ENCODE results near the gene TFPI2.

Gene TFPI2

DNA sequence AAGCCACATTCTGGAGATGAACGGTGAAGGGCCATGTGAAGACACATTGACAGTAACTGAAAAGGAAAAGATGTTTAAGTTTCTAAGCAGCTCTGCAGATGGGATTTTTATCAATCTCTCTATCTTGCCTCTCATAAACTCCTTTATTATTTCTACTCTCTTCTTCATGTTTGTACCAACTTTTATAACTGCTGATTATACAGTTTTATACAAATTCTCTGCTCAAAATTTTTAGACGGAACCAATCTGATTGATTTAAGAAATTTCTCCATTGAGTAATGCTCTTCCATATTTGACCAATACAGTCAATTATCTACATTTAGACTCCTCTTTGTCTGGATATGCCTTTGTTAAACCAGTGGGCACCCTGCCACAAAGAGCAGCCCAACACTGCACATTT is 31.7 kb downstream of the TFPI2 start:
- no peak for DNase-seq (ENCODE audit: low spot score)

DNA sequence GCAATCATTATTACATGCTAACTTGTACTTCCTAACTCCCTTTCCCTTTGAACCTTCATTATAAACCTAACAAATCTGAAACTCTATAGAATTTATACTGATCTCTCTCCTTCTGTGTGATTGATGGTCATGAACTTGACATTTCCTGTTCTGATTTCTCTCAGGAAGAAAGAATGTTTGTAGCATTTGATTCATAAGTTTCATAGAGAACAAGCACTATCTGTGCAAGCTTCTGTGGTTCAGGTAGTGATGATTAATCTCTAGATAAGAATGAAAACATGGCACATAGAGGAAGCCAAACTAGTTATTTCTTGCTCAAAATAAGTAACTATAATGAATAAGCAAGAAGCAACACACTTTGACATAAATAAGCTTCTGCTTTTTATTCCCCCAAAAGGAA is 34.2 kb downstream of the TFPI2 start:
- no peak for DNase-seq (ENCODE audit: low spot score)

DNA sequence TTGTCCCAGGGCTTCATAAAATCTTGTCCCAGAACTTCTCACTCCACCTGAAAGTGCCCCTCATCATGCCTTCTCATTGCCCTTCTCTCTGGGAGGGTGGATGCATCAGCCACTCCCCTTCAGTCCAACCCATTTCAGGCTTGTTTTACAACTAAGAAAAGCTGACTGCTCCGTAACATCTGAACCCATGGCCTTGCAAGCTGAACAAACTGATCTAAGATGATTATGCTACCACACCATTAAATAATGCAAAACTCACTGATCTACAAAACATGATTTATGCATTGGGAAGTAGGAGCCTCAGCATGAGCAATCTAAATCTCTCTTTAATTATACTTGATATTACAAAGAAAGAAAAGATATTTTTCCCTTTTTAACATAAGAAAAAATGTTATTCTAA is 34.8 kb downstream of the TFPI2 start:
- DNase-seq (ENCODE audit: low spot score): no peak

DNA sequence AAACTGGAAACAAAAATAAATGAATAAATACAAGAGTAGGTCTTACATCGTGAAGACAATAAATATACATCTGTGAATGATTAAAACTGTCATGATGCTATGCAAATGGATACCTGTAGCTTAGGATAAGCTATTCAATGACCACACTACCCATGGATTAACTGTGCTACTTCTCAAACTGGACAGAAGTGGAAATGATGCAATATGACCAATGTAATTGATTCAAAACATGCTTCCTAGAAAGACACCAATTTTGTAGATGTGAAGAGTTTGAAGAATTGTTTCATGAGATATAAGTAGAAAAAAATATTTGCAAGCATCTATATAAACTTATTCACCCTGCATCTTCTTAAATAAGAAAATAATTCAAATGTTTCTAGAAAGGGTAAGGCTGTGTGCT is 36.1 kb downstream of the TFPI2 start:
- no peak for DNase-seq (ENCODE audit: low spot score)

DNA sequence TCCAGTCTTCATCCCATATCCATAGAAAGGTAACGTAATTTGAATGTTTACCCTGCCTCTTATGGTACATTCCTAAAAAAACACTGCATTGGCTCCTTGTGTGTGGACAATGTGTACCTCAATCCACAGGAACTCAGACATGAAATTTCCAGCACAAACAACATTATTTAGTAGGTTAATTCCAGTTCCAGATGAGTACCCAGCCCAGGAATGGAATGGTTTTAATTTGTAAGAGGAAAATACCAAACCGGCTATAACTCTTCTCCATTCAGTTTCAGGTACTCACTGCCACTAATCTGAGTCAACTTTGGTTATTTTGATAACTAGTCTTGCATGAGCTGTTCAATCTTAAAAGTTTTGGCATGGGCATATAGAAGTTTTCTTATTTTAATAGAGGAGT is 39.0 kb downstream of the TFPI2 start:
- no peak for DNase-seq (ENCODE audit: low spot score)

DNA sequence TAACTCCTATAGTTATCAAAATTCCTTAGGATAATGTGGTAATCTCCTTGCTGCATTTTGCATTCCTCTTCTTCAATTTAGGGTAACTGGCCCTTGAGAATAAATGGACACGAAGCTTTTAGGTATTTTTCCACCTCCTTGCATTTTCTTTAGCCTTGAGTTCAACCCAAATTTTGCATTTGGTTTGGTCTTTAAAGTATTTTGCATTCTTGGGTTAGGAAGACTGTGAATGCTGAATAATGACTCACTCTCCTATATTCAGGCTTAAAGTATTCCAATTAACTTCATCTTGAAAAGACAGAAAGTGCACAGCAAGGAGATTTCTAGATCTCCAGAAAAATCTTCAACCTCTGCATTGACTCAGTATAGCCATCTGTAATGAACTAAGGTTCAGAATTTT is 47.3 kb downstream of the TFPI2 start:
- no peak for DNase-seq (ENCODE audit: low spot score)

DNA sequence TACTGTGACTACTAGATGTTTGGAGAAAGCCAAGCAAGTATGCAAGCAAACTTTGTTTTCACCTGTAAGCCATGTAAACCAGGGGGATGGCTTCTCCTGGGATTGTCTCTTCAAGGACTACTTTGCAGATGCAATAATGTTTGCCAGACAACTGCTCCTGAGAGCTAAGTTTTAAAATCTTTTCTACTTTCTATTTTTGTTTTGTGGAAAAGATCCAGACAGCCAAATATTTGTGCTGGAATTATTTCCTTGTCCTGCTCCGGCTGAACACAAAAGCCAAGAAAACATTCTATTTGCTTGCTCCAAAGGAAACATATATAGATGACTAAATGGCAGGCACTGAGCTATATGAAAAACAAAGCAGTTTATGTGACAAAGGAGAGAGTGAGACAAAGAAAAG is 51.6 kb downstream of the TFPI2 start:
- DNase-seq (ENCODE audit: low spot score): no peak

DNA sequence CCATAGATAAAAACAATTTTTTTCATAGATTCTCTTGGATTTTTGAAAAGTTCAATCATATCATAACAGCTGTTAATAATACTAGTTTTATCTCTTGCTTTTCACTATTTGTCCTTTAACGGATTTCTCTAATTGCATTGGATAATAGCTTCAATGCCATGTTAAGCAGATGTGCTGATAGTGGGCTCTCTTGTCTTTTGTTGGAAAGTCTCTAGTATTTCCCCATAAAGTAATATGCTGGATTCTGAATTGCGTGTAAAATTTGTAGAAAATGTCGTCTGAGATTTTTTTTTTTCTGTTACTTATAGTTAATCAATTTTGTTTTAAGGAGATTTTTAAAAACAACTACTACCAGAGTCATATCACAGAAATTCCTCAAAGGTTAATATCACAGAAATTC is 53.3 kb downstream of the TFPI2 start:
- no peak for DNase-seq (ENCODE audit: low spot score)

DNA sequence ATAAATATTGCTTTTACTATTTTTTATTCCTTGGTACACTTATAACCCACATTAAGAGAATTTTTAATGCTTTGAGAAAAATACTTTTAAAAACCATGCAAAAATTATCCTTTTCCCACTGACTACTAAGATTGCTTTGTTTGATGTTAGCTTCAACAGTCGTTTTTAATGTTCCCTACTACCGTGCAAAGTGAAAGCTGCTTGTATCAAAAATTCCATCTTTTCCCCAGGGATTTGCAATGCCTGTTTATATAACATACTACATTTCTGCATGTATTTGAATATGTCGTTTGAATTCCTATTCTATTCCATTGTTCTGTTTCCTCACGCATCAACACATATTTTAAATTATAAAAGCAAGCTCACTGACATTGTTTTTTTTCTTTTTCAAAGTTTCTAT is 54.4 kb downstream of the TFPI2 start:
- DNase-seq (ENCODE audit: low spot score): no peak

DNA sequence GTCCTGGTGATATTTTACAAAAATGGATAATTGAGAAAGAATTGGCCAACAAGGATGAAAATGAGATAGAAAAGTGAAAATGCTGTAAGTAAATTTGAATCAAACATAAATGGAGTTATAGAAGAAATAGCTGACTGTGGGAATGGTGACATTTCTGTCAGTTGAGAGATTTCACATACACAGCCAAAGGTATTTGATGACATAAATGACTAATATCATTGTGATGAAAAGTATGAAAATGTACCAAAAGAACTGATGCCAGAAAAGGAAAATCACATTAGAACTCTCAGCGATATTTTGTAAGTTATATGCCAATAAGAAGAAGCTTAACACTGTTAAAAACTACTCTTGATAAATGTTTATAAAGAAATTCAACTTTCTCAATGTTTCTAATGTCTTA is 54.9 kb downstream of the TFPI2 start:
- no peak for DNase-seq (ENCODE audit: low spot score)
